ENCODE data around the gene NUDT1. TPM values are rescaled to one million over a fixed set of nuclear protein-coding genes. Genes with fewer than 3 reads are reported as not detected.

NUDT1 gene
- total RNA-seq, 1 donor from 2014 or later, result 12.8 TPM

DNA sequence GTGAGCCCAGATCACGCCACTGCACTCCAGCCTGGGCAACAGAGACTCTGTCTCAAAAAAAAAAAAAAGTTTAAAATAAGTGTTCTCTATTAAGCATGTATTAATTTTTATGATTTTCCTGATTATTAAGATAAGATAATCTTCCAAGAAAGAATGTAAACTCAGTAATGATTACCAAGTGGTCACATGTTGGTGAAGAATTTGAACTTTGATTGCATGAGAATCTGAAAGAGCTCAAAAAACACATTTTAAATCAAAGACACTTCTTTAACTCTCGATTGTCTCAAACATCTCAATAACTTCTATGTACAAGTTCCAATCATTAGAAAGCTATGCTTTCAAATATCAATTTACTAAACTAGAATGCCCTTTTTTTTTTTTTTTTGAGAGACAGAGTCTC, 38.4 kb downstream of the NUDT1 start:
- H3K36me3 Mint-ChIP-seq (ENCODE audit: unreplicated experiment), result peaks cover 3% of the 10 kb centered on the region
- H3K9me3 Mint-ChIP-seq (ENCODE audit: unreplicated experiment), result no peaks in the 10 kb centered on the region
- H3K27me3 Mint-ChIP-seq (ENCODE audit: unreplicated experiment), result no peaks in the 10 kb centered on the region
- TF ChIP-seq CTCF (IDR thresholded peaks at IDR 0.05), result no peak
- peaks cover 7% of the 10 kb centered on the region for H3K4me1 Mint-ChIP-seq (ENCODE audit: unreplicated experiment)
- DNase-seq (ENCODE audit: extremely low spot score, unreplicated experiment), result no peak
- no peak overlapping the region for H3K27ac Mint-ChIP-seq (ENCODE audit: unreplicated experiment)
- no peak overlapping the region for H3K4me3 Mint-ChIP-seq (ENCODE audit: unreplicated experiment)

GRCh38 chr7:2281541-2281940, 39.5 kb downstream of the NUDT1 start:
- Mint-ChIP-seq H3K27me3 (ENCODE audit: unreplicated experiment) (no peaks in the 10 kb centered on the region), H3K9me3 (ENCODE audit: unreplicated experiment) (no peaks in the 10 kb centered on the region), H3K36me3 (ENCODE audit: unreplicated experiment) (peaks cover 3% of the 10 kb centered on the region), H3K4me3 (ENCODE audit: unreplicated experiment) (no peak overlapping the region), H3K4me1 (ENCODE audit: unreplicated experiment) (peaks cover 7% of the 10 kb centered on the region), H3K27ac (ENCODE audit: unreplicated experiment) (no peak overlapping the region)
- no peak for TF ChIP-seq CTCF (IDR thresholded peaks at IDR 0.05)
- no peak for DNase-seq (ENCODE audit: extremely low spot score, unreplicated experiment)

DNA sequence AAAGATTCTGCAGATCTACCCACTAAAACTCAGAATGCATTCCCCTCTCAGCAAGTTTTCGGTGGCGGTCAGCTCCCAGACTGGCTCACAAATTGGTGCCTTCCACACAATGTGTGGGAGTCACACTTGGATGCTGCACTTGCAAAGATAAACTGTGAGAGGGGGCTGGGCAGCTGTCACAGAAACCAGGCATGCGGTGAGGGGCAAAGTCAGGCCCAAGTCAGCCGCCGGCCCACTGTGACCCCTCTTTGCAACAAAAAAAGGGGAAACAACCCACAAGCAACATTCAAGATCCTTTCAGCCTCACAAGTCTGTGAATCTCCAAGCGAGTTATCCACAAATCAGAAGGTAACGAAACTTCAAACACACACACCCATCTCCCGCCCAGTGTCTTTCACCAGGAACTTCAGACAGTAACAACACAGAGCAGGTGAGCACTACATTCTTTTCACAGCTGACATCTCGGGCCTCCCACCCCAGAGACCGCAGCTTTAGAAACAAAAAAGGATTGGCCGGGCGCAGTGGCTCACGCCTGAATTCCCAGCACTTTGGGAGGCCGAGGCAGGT, 40.2 kb downstream of the NUDT1 start:
- no peak for DNase-seq (ENCODE audit: extremely low spot score, unreplicated experiment)
- H3K4me3 Mint-ChIP-seq (ENCODE audit: unreplicated experiment), result no peak overlapping the region
- H3K36me3 Mint-ChIP-seq (ENCODE audit: unreplicated experiment), result peaks cover under 1% of the 10 kb centered on the region
- peaks cover 7% of the 10 kb centered on the region for H3K4me1 Mint-ChIP-seq (ENCODE audit: unreplicated experiment)
- H3K27me3 Mint-ChIP-seq (ENCODE audit: unreplicated experiment), result no peaks in the 10 kb centered on the region
- TF ChIP-seq CTCF (IDR thresholded peaks at IDR 0.05), result no peak
- H3K27ac Mint-ChIP-seq (ENCODE audit: unreplicated experiment), result no peak overlapping the region
- no peaks in the 10 kb centered on the region for H3K9me3 Mint-ChIP-seq (ENCODE audit: unreplicated experiment)

- H3K4me3 Mint-ChIP-seq (ENCODE audit: unreplicated experiment), result no peak overlapping the region
- TF ChIP-seq CTCF (IDR thresholded peaks at IDR 0.05), result no peak
- no peaks in the 10 kb centered on the region for H3K9me3 Mint-ChIP-seq (ENCODE audit: unreplicated experiment)
- H3K27ac Mint-ChIP-seq (ENCODE audit: unreplicated experiment), result no peak overlapping the region
- DNase-seq (ENCODE audit: extremely low spot score, unreplicated experiment), result no peak
- no peaks in the 10 kb centered on the region for H3K36me3 Mint-ChIP-seq (ENCODE audit: unreplicated experiment)
- H3K27me3 Mint-ChIP-seq (ENCODE audit: unreplicated experiment), result no peaks in the 10 kb centered on the region
- H3K4me1 Mint-ChIP-seq (ENCODE audit: unreplicated experiment), result peaks cover 7% of the 10 kb centered on the region
These were observed 41.0 kb downstream of the NUDT1 start for GRCh38 chr7:2283074-2283473.

- no peak for TF ChIP-seq CTCF (IDR thresholded peaks at IDR 0.05)
- H3K4me3 Mint-ChIP-seq (ENCODE audit: unreplicated experiment), result no peak overlapping the region
- H3K27ac Mint-ChIP-seq (ENCODE audit: unreplicated experiment), result no peak overlapping the region
- DNase-seq (ENCODE audit: extremely low spot score, unreplicated experiment), result no peak
- H3K27me3 Mint-ChIP-seq (ENCODE audit: unreplicated experiment), result no peaks in the 10 kb centered on the region
- H3K9me3 Mint-ChIP-seq (ENCODE audit: unreplicated experiment), result no peaks in the 10 kb centered on the region
- H3K36me3 Mint-ChIP-seq (ENCODE audit: unreplicated experiment), result peaks cover 3% of the 10 kb centered on the region
- H3K4me1 Mint-ChIP-seq (ENCODE audit: unreplicated experiment), result no peaks in the 10 kb centered on the region
These were observed 45.7 kb downstream of the NUDT1 start for GRCh38 chr7:2287745-2288144.

Data from osteocyte (in vitro differentiated cells).